ENCODE data around the gene HOXC13.

The HOXC13 gene

DNA sequence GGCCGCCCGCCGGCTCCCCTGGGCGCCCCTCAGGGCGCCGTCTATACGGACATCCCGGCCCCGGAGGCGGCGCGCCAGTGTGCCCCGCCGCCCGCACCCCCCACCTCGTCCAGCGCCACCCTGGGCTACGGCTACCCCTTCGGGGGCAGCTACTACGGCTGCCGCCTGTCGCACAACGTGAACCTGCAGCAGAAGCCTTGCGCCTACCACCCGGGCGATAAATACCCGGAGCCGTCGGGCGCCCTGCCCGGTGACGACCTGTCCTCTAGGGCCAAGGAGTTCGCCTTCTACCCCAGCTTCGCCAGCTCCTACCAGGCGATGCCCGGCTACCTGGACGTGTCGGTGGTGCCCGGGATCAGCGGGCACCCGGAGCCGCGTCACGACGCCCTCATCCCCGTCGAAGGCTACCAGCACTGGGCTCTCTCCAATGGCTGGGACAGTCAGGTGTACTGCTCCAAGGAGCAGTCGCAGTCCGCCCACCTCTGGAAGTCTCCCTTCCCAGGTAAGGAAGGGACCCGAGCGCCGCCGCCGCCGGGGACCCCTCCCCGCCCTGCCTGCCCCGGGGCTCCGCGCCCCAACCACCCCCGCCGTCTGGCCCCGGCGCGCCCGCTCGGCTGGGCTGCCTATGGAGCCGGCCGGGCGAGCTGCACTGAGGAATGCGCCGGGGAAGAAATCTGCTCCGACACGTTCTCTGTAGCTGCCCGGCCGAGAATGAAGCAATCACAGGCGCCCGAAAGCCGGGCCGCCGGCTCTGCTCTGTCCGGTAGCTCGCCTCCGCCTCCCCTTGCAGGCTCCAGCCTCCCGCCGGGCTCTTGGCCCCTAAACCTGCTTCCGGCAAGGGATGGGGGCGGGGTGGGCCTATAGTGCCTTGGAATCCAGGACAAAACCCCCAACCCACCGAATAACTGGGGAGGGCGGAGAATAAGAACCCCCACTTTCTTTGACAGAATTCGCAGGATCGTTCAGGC lies 794 bp downstream of the HOXC13 start:
- no peak for DNase-seq (ENCODE audit: extremely low read depth, low read depth)
- no peak overlapping the region for H3K4me3 ChIP-seq (replicated peaks; ENCODE audit: low read depth, low read length)
- TF ChIP-seq, protein P1, sequence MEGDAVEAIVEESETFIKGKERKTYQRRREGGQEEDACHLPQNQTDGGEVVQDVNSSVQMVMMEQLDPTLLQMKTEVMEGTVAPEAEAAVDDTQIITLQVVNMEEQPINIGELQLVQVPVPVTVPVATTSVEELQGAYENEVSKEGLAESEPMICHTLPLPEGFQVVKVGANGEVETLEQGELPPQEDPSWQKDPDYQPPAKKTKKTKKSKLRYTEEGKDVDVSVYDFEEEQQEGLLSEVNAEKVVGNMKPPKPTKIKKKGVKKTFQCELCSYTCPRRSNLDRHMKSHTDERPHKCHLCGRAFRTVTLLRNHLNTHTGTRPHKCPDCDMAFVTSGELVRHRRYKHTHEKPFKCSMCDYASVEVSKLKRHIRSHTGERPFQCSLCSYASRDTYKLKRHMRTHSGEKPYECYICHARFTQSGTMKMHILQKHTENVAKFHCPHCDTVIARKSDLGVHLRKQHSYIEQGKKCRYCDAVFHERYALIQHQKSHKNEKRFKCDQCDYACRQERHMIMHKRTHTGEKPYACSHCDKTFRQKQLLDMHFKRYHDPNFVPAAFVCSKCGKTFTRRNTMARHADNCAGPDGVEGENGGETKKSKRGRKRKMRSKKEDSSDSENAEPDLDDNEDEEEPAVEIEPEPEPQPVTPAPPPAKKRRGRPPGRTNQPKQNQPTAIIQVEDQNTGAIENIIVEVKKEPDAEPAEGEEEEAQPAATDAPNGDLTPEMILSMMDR (IDR thresholded peaks at IDR 0.05; ENCODE audit: low read depth, low read length, missing control alignments): no peak

DNA sequence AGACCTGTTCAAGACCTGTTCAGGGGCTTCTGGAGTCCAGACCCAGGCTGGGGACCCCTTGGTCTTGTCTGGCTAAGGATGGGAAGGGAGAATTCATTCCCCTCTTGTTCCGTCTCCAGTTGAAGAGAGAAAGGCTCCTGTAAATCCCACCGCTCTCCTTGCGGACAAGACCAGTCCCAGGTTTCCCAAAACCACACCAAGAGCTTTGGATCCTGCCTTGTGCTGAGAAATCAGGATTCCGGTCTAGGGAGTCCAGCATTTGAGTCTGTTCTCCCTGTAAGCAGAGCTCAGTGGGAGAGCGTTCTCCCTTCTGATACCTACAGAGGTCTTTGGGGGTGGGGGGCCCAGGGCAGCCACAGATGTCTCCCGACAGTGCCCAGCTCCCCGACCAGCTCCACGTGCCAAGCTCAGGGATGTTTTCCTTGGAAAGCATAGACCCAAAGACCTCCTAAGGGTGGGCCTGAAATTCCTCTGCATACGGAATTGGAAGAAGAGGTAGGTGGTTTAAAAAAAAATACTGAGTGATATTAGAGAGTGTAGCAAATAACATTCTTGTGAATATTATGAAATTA lies 1.9 kb downstream of the HOXC13 start:
- DNase-seq (ENCODE audit: extremely low read depth, low read depth): no peak
- TF ChIP-seq, protein P1 (IDR thresholded peaks at IDR 0.05; ENCODE audit: low read depth, low read length, missing control alignments): no peak
- H3K4me3 ChIP-seq (replicated peaks; ENCODE audit: low read depth, low read length): no peak overlapping the region

DNA sequence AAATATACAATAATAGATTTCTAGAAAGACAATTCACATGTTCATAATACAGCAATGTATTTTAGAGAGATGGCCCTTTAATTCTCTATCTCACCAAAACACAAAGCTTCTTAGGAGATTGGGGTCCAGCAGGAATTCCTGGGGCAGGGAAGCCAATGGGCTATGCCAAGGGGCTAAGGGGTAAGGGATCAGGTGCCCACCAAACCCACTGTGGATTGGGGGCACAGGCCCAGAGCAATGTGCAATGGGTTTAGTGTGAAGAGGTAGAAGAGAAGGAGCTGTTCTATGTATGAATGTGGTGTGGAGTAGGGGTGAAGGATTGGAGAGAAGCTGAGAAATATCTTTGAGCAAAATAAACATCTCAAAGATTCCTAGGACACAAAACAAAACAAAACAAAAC lies 2.6 kb downstream of the HOXC13 start:
- H3K4me3 ChIP-seq (replicated peaks; ENCODE audit: low read depth, low read length): no peak overlapping the region
- DNase-seq (ENCODE audit: extremely low read depth, low read depth): no peak
- TF ChIP-seq, protein P1 (IDR thresholded peaks at IDR 0.05; ENCODE audit: low read depth, low read length, missing control alignments): no peak

DNA sequence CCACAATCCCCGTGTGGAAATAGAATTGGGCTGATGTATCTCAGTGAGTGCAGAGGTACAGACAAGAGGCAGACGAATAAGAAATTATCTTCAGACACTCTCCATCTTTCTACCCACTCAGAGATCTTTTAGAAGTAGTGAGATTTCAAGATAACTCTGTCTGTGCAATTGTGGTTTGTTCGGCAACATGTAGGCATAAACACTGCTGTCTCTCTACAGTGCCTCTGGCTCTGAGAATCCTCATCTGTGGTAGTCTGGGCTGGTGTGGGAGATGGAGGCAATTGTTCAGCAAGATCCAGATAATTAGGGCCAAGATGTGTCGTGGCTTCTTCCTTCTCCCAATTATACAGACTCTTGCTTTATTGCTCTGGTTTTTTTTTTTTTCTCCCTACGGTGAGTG lies 3.1 kb downstream of the HOXC13 start:
- DNase-seq (ENCODE audit: extremely low read depth, low read depth): no peak
- no peak overlapping the region for H3K4me3 ChIP-seq (replicated peaks; ENCODE audit: low read depth, low read length)
- TF ChIP-seq, protein P1 (IDR thresholded peaks at IDR 0.05; ENCODE audit: low read depth, low read length, missing control alignments): no peak

DNA sequence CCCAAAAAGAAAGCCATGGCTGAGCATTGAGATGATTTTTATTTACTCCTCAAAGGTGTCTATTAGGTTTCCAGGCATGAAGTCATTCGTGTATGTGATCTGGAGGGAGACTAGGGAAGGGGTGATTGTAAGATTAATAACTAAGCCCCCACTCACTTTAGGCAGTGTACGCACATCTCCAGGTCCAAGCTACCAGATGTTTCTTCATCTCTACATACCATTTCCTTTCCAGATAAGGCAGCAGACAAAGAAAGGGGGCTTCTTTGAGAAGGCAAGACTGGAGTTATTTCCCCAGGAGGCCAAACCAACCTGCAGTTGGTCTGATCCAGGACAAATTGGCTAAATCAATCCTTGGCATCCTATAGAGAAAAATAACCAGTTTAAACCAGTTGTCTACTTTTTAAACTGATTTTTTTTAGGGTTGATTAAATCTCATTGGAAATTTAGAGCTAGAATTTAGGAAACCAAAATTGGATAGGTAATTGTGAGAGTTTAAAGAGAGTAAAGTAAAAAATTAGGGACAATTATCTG lies 3.9 kb downstream of the HOXC13 start:
- TF ChIP-seq, protein P1 (IDR thresholded peaks at IDR 0.05; ENCODE audit: low read depth, low read length, missing control alignments): no peak
- no peak for DNase-seq (ENCODE audit: extremely low read depth, low read depth)
- no peak overlapping the region for H3K4me3 ChIP-seq (replicated peaks; ENCODE audit: low read depth, low read length)

DNA sequence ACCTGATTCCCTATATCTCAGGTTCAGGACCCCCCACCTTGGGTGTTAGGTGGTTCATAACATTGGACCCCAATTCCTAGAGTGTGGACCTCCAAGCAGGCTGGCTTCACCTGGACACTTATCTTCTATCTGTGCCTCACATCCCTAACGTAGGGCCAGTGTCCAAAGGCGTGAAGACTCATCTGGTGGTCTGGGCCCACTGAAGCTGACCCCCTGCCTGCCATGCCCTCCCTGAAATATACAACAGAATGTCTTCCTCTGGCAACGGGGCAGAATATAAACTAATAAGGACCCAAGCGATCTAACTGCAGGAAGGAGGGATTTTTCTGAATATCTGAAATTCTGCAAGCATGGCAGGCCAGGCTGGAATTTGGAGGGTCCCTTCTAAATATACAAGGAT lies 5.6 kb downstream of the HOXC13 start:
- TF ChIP-seq, protein P1 (IDR thresholded peaks at IDR 0.05; ENCODE audit: low read depth, low read length, missing control alignments): no peak
- no peak for DNase-seq (ENCODE audit: extremely low read depth, low read depth)
- H3K4me3 ChIP-seq (replicated peaks; ENCODE audit: low read depth, low read length): no peak overlapping the region
